GM21576 (cell line): Measurements from ENCODE around the gene THAP8.

Source experiments
- ATAC-seq: cut with Tn5 transposase; IDR thresholded peaks from one replicate; pipeline ENCODE4 v1.9.1; 2021; ENCODE audit warnings: mild to moderate bottlenecking, moderate library complexity; ENCODE audit not compliant: unreplicated experiment

The THAP8 gene

GRCh38 chr19:36030264-36031148, 23.6 kb downstream of the THAP8 start:
- ATAC-seq: no peak

- no peak for ATAC-seq
Measured at GRCh38 chr19:36028313-36029041, 25.6 kb downstream of the THAP8 start.

GRCh38 chr19:36027696-36028095, 26.4 kb downstream of the THAP8 start:
- ATAC-seq: no peak

GRCh38 chr19:36026091-36026876, 27.8 kb downstream of the THAP8 start:
- no peak for ATAC-seq

- ATAC-seq: no peak
Measured at GRCh38 chr19:36025541-36025940, 28.5 kb downstream of the THAP8 start.

GRCh38 chr19:36023432-36023831, 30.7 kb downstream of the THAP8 start:
- ATAC-seq: no peak

GRCh38 chr19:36019061-36019670, 34.9 kb downstream of the THAP8 start:
- ATAC-seq: no peak

- peak; percentile 95 for ATAC-seq
Measured at GRCh38 chr19:36014012-36014924, 39.8 kb downstream of the THAP8 start, which contains the start of gene ALKBH6. Gene ALKBH6 (minus strand): TSS chr19:36014213. CDS start chr19:36013397, 816 bp downstream.

- ATAC-seq: no peak
Measured at GRCh38 chr19:36013280-36014011, 40.6 kb downstream of the THAP8 start.

- ATAC-seq: no peak
Measured at GRCh38 chr19:36010402-36010801, 43.7 kb downstream of the THAP8 start.

GRCh38 chr19:36009633-36010379, 44.3 kb downstream of the THAP8 start:
- no peak for ATAC-seq

GRCh38 chr19:36009220-36009619, 44.9 kb downstream of the THAP8 start:
- ATAC-seq: no peak

GRCh38 chr19:36008336-36008978, 45.6 kb downstream of the THAP8 start, which contains the start of gene SYNE4:
Gene SYNE4 (minus strand): TSS chr19:36008813. CDS start chr19:36008681, 132 bp downstream.
- no peak for ATAC-seq

- no peak for ATAC-seq
Measured at GRCh38 chr19:36006955-36007354, 47.1 kb downstream of the THAP8 start.

- no peak for ATAC-seq
Measured at GRCh38 chr19:36003284-36003683, 50.8 kb downstream of the THAP8 start.

GRCh38 chr19:36001605-36002004, 52.5 kb downstream of the THAP8 start:
- ATAC-seq: no peak

GRCh38 chr19:35996777-35997176, 57.3 kb downstream of the THAP8 start:
- no peak for ATAC-seq
